WTC11 (cell line): ENCODE results near the gene PTPRC.

Experiments used
- FOXJ3 ChIP-seq: sonication (generic); formaldehyde crosslinking; IDR thresholded peaks from 2 replicates; pipeline ENCODE4 v1.9.0; 2021; ENCODE audit warnings: missing genetic modification reagents, mild to moderate bottlenecking, borderline replicate concordance
- FOXP1 ChIP-seq: sonication (generic); formaldehyde crosslinking; IDR thresholded peaks from 2 replicates; pipeline ENCODE4 v1.8.0; 2022; ENCODE audit warnings: missing genetic modification reagents, mild to moderate bottlenecking, moderate library complexity, borderline replicate concordance
- GTF2I ChIP-seq: fragments of 250-450 bp; sonication (Bioruptor Pico); conservative IDR thresholded peaks from 2 replicates; pipeline ENCODE4 v1.4.0; 2021; ENCODE audit warnings: mild to moderate bottlenecking
- NR2C2 ChIP-seq: sonication (generic); formaldehyde crosslinking; IDR thresholded peaks from 2 replicates; pipeline ENCODE4 v1.8.0; 2022; ENCODE audit warnings: mild to moderate bottlenecking, missing genetic modification reagents
- OVOL2 ChIP-seq: fragments of 250-450 bp; sonication (Bioruptor Pico); IDR thresholded peaks from 2 replicates; pipeline ENCODE4 v1.9.0; 2021; ENCODE audit warnings: mild to moderate bottlenecking, borderline replicate concordance
- TF ChIP-seq, protein P1 (sequence below): fragments of 200-600 bp; IDR thresholded peaks from 2 replicates; pipeline ENCODE4 v1.8.0; 2022; ENCODE audit warnings: antibody characterized with exemption
- TF ChIP-seq, protein P2 (sequence below): sonication (generic); formaldehyde crosslinking; conservative IDR thresholded peaks from 2 replicates; pipeline ENCODE4 v1.8.1; 2023; ENCODE audit warnings: mild to moderate bottlenecking, low read depth, missing genetic modification reagents, moderate library complexity
- TF ChIP-seq, protein P3 (sequence below): sonication (generic); formaldehyde crosslinking; IDR thresholded peaks from 2 replicates; pipeline ENCODE4 v1.8.0; 2022; ENCODE audit warnings: missing genetic modification reagents

DNA sequence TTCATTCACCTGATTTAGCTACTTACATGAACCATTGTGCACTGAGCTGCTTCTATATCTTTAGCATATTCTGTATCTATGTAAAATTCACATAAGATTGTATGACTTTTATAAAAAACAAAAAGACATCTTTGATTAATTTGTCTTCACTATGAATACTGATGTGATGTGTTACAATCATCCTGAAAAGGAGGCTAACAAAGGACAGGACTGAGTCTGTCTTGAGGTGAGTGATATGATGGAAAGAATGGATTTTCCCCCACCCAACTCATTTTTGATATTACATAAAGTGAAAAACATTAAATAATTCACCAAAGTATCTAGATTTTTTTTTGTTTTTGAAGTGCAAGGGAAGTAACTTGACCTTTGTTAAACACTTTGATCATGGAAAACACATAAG, 9.8 kb downstream of the PTPRC start:
- TF ChIP-seq, protein P1, sequence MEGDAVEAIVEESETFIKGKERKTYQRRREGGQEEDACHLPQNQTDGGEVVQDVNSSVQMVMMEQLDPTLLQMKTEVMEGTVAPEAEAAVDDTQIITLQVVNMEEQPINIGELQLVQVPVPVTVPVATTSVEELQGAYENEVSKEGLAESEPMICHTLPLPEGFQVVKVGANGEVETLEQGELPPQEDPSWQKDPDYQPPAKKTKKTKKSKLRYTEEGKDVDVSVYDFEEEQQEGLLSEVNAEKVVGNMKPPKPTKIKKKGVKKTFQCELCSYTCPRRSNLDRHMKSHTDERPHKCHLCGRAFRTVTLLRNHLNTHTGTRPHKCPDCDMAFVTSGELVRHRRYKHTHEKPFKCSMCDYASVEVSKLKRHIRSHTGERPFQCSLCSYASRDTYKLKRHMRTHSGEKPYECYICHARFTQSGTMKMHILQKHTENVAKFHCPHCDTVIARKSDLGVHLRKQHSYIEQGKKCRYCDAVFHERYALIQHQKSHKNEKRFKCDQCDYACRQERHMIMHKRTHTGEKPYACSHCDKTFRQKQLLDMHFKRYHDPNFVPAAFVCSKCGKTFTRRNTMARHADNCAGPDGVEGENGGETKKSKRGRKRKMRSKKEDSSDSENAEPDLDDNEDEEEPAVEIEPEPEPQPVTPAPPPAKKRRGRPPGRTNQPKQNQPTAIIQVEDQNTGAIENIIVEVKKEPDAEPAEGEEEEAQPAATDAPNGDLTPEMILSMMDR = no peak
- TF ChIP-seq, protein P2, sequence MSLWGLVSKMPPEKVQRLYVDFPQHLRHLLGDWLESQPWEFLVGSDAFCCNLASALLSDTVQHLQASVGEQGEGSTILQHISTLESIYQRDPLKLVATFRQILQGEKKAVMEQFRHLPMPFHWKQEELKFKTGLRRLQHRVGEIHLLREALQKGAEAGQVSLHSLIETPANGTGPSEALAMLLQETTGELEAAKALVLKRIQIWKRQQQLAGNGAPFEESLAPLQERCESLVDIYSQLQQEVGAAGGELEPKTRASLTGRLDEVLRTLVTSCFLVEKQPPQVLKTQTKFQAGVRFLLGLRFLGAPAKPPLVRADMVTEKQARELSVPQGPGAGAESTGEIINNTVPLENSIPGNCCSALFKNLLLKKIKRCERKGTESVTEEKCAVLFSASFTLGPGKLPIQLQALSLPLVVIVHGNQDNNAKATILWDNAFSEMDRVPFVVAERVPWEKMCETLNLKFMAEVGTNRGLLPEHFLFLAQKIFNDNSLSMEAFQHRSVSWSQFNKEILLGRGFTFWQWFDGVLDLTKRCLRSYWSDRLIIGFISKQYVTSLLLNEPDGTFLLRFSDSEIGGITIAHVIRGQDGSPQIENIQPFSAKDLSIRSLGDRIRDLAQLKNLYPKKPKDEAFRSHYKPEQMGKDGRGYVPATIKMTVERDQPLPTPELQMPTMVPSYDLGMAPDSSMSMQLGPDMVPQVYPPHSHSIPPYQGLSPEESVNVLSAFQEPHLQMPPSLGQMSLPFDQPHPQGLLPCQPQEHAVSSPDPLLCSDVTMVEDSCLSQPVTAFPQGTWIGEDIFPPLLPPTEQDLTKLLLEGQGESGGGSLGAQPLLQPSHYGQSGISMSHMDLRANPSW (CRISPR knock-in tag) = no peak
- no peak for TF ChIP-seq OVOL2 (CRISPR knock-in tag)
- TF ChIP-seq FOXP1 (CRISPR knock-in tag) = no peak
- no peak for TF ChIP-seq NR2C2
- TF ChIP-seq, protein P3, sequence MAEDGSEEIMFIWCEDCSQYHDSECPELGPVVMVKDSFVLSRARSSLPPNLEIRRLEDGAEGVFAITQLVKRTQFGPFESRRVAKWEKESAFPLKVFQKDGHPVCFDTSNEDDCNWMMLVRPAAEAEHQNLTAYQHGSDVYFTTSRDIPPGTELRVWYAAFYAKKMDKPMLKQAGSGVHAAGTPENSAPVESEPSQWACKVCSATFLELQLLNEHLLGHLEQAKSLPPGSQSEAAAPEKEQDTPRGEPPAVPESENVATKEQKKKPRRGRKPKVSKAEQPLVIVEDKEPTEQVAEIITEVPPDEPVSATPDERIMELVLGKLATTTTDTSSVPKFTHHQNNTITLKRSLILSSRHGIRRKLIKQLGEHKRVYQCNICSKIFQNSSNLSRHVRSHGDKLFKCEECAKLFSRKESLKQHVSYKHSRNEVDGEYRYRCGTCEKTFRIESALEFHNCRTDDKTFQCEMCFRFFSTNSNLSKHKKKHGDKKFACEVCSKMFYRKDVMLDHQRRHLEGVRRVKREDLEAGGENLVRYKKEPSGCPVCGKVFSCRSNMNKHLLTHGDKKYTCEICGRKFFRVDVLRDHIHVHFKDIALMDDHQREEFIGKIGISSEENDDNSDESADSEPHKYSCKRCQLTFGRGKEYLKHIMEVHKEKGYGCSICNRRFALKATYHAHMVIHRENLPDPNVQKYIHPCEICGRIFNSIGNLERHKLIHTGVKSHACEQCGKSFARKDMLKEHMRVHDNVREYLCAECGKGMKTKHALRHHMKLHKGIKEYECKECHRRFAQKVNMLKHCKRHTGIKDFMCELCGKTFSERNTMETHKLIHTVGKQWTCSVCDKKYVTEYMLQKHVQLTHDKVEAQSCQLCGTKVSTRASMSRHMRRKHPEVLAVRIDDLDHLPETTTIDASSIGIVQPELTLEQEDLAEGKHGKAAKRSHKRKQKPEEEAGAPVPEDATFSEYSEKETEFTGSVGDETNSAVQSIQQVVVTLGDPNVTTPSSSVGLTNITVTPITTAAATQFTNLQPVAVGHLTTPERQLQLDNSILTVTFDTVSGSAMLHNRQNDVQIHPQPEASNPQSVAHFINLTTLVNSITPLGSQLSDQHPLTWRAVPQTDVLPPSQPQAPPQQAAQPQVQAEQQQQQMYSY (CRISPR knock-in tag) = no peak
- no peak for TF ChIP-seq FOXJ3 (CRISPR knock-in tag)
- TF ChIP-seq GTF2I = no peak
